Thoracic aorta (tissue), 2 donors: ENCODE data around the gene ARIH2. TPM values are rescaled to one million over a fixed set of nuclear protein-coding genes. Genes with fewer than 3 reads are reported as not detected.

Experiments used
- ATAC-seq: fragments of 150-250 bp; one replicate; pipeline ENCODE4 v1.8.0; 2017; ENCODE audit warnings: low read depth; ENCODE audit not compliant: insufficient number of reproducible peaks, low FRiP score
- DNase-seq: peaks from one replicate; pipeline ENCODE4 v3.0.0-alpha.2; 2020; ENCODE audit warnings: low spot score
- H3K27ac ChIP-seq, 2 donors: fragments of 200-600 bp; sonication (generic); 1 replicate in 1 of 2; 2 replicates in 1 of 2; pipeline ENCODE4 v1.5.1; 2016; ENCODE audit warnings: mild to moderate bottlenecking in 2 of 2, moderate library complexity in 2 of 2
- H3K27me3 ChIP-seq: fragments of 200-600 bp; sonication (generic); replicated peaks from 2 replicates; pipeline ENCODE4 v1.6.0; 2016; ENCODE audit warnings: mild to moderate bottlenecking; ENCODE audit not compliant: insufficient read depth
- H3K36me3 ChIP-seq: fragments of 200-600 bp; sonication (generic); one replicate; pipeline ENCODE4 v1.5.1; 2016
- H3K4me1 ChIP-seq, 2 donors: fragments of 200-600 bp; sonication (generic); 1 replicate in 1 of 2; 2 replicates in 1 of 2; pipeline versions ENCODE4 v1.5.1 to v1.6.0; 2016; ENCODE audit warnings: low read depth in 2 of 2, mild to moderate bottlenecking in 1 of 2; ENCODE audit not compliant: control insufficient read depth in 1 of 2
- H3K4me3 ChIP-seq: fragments of 200-600 bp; sonication (generic); 2 replicates; pipeline ENCODE4 v1.5.1; 2016; ENCODE audit warnings: mild to moderate bottlenecking
- H3K9me3 ChIP-seq: fragments of 200-600 bp; sonication (generic); 2 replicates; pipeline ENCODE4 v1.5.1; 2016
- total RNA-seq, 2 donors: library from RNA; depleted of rRNA; stranded (reverse); fragments of >200 nt; gene quantifications; one replicate each; pipeline versions ENCODE4 v1.1.0 to v1.2.3, GENCODE V29; 2016
- TF ChIP-seq, protein P1 (sequence below): fragments of 200-600 bp; sonication (generic); IDR thresholded peaks from one replicate; pipeline ENCODE4 v1.5.1; 2019; ENCODE audit warnings: antibody characterized with exemption

ARIH2 gene
- total RNA-seq, 2 donors from 2014 or later = 90.4 to 162 TPM

DNA sequence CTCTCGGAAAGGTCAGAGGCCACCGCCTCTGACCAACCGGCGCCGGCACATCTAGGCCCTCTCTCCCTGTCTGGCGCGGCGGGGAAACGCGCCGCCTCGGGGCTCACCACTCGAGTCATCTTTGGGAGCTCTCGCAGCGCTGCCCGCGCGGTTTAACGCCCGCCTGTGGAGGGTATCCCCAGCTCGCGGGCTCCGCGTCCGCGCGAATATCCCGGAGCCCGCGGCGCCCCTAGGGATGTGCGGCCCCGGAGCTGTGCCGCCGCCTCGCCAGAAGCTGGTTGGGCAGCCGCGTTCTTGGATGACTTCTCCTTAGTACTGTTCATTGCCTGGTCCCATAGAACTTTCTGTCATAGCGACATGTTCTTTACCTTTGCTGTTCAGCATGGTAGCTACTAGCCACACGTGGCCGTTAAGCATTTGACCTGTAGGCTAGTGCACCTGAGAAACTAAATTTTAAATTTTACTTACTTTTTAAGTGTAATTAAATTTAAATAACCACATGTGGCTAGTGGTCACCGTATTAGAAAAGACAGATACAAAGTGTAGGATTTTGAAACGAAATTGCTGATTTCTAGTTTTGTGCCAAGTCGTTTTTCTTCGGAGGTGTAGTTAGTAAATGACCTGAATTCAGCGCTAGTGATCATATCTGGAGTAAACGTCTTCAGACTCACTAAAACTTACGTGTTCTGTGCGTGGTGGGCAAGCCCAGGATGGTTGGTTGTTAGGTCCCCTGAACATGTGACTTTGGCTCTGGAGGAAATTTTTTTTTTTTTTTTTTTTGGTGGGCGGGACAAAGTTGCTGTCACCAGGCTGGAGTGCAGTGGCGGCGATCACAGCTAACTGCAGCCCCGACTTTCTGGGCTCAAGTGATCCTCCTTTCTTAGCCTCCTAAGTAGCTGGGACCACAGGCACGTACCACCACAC, 835 bp downstream of the ARIH2 start:
- peak overlapping the region; percentile 81 for H3K4me3 ChIP-seq
- TF ChIP-seq, protein P1, sequence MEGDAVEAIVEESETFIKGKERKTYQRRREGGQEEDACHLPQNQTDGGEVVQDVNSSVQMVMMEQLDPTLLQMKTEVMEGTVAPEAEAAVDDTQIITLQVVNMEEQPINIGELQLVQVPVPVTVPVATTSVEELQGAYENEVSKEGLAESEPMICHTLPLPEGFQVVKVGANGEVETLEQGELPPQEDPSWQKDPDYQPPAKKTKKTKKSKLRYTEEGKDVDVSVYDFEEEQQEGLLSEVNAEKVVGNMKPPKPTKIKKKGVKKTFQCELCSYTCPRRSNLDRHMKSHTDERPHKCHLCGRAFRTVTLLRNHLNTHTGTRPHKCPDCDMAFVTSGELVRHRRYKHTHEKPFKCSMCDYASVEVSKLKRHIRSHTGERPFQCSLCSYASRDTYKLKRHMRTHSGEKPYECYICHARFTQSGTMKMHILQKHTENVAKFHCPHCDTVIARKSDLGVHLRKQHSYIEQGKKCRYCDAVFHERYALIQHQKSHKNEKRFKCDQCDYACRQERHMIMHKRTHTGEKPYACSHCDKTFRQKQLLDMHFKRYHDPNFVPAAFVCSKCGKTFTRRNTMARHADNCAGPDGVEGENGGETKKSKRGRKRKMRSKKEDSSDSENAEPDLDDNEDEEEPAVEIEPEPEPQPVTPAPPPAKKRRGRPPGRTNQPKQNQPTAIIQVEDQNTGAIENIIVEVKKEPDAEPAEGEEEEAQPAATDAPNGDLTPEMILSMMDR = no peak
- H3K4me1 ChIP-seq = peaks cover 17 to 30% of the 10 kb centered on the region in 2 donors
- peaks cover 3% of the 10 kb centered on the region for H3K36me3 ChIP-seq
- no peaks in the 10 kb centered on the region for H3K27me3 ChIP-seq
- DNase-seq = no peak
- peak overlapping the region; percentile 94 to 97 for H3K27ac ChIP-seq
- no peaks in the 10 kb centered on the region for H3K9me3 ChIP-seq
- ATAC-seq = peak; percentile 31

DNA sequence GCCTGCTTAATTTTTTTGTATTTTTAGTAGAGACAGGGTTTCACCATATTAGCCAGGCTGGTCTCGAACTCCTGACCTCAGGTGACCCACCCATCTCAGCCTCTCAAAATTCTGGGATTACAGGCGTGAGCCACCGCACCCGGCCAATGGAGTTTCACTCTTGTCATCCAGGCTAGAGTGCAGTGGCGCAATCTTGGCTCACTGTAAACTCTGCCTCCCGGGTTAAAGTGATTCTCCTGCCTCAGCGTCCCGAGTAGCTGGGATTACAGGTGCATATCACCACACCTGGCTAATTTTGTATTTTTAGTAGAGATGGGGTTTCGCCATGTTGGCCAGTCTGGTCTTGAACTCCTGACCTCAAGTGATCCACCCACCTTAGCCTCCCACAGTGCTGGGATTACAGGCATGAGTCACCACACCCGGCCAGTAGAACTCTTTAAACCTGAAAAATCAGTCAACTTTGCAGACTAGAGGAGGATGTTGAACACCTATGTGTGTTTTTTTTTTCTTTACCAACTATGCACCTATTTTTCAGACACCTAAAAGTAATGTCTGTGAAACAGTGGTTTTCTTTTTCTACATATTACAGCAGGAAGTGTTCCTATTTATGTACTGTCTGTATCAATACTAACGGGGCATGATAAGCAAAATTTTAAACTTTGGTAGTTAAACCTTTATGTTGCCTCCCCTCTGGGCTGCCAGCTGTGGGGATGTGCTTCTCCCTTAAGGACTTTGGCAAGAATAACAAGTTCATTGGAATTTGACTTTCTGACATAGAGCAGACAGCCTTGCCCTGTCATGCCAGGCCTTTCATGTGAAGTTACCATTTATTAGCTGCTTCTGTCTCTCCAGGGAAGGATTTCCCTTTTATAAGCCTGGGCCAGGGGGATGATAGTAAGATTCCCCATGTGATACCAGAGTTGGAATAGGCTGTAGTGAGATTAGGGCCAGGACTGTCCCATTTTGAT, 8.1 kb downstream of the ARIH2 start:
- TF ChIP-seq, protein P1 = no peak
- Histone ChIP-seq H3K27ac (no peak overlapping the region), H3K36me3 (peaks cover 21% of the 10 kb centered on the region), H3K4me3 (no peak overlapping the region), H3K9me3 (no peaks in the 10 kb centered on the region), H3K27me3 (no peaks in the 10 kb centered on the region), H3K4me1 (peaks cover 13 to 37% of the 10 kb centered on the region in 2 donors)
- ATAC-seq = no peak
- no peak for DNase-seq

DNA sequence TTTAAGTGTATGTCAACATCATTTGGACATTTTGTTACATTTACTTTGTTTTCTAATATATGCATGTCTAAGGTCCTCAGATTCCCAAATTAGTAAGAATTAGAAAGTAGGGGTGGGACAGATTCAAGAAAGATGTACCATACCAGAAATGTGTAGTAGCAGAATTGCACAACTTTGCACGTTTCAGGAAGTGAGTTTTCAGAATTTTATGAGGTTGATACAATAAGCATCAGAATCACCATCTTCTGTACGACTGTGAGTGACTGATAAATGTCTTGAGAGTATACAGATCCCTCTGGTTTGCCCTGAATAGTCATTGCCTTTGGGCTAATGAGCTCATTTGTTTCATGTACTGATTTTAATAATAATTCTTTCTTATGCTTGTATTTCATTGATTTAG, 9.3 kb downstream of the ARIH2 start:
- H3K4me3 ChIP-seq = no peak overlapping the region
- TF ChIP-seq, protein P1 = no peak
- peaks cover 21% of the 10 kb centered on the region for H3K36me3 ChIP-seq
- no peaks in the 10 kb centered on the region for H3K27me3 ChIP-seq
- ATAC-seq = no peak
- H3K9me3 ChIP-seq = no peaks in the 10 kb centered on the region
- H3K4me1 ChIP-seq = peaks cover 8 to 39% of the 10 kb centered on the region in 2 donors
- no peak for DNase-seq
- H3K27ac ChIP-seq = no peak overlapping the region

DNA sequence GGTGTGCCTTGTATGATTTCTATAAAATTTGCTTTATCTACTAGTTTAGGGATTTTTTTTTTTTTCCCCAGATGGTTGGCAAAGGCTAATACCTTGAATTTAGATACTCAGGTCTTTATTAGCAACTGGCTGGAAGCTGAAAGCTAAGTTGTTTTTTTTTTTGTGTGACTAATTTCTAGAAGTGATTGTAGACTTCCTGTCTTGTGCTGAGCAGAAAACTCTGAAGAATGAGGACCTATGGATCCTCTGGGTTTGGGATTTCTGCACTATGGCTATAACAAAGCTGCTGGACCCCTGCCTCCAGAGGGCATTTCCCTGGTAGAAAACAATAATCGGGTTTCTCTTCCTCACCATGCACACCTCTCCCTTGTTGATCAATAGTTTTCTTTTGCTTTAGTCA, 10.0 kb downstream of the ARIH2 start:
- no peak for DNase-seq
- Histone ChIP-seq H3K27me3 (no peaks in the 10 kb centered on the region), H3K27ac (no peak overlapping the region), H3K36me3 (peaks cover 18% of the 10 kb centered on the region), H3K4me1 (peaks cover 8 to 39% of the 10 kb centered on the region in 2 donors), H3K4me3 (no peak overlapping the region), H3K9me3 (no peaks in the 10 kb centered on the region)
- TF ChIP-seq, protein P1 = no peak
- ATAC-seq = no peak
